Endothelial cell of umbilical vein (primary cell): ENCODE data around the gene SNCB. TPM values are rescaled to one million over a fixed set of nuclear protein-coding genes. Genes with fewer than 3 reads are reported as not detected.

ENCODE experiments used
- BruUV-seq: library from RNA; stranded (reverse); fragments of 400-500 nt; replicated peaks from 2 replicates; lab custom pipeline; 2021; lab: Mats Ljungman, UMichigan
- CTCF ChIA-PET: fragments of 300-600, 350-600 bp; sonication (Branson Sonifier 250); formaldehyde crosslinking; loops from one replicate; lab custom pipeline; 2021; ENCODE audit warnings: antibody characterized with exemption, inconsistent platforms; lab: Charles Lee
- POLR2A ChIA-PET: fragments of 300-600, 350-600 bp; sonication (Branson Sonifier 250); formaldehyde crosslinking; loops from one replicate; lab custom pipeline; 2021; ENCODE audit warnings: antibody characterized with exemption, inconsistent platforms; lab: Charles Lee
- DNase-seq: peaks from one replicate; pipeline ENCODE4 v3.0.0-alpha.2; 2011; ENCODE audit warnings: low read depth, low spot score
- FAIRE-seq: peaks from 2 replicates; lab custom pipeline; 2011; peaks lifted over from hg19 to GRCh38; lab: Jason Lieb, UNC
- H2AFZ ChIP-seq: 2 replicates; pipeline ENCODE4 v1.6.0; 2012; ENCODE audit warnings: low read depth, low read length, control low read depth, inconsistent platforms
- H3K27ac ChIP-seq: 2 replicates; pipeline ENCODE4 v1.5.1; 2011; ENCODE audit warnings: low read depth, mild to moderate bottlenecking, control low read depth, low read length, moderate library complexity; ENCODE audit not compliant: insufficient read depth
- H3K27me3 ChIP-seq, 2 experiments: 2 replicates each; pipeline versions ENCODE4 v1.6.0 to v1.6.1; 2011; ENCODE audit warnings: low read length in 2 of 2, mixed read lengths in 1 of 2; ENCODE audit not compliant: control insufficient read depth in 2 of 2, insufficient read depth in 2 of 2
- H3K36me3 ChIP-seq, 2 experiments: 2 replicates in 1 of 2; 3 replicates in 1 of 2; pipeline ENCODE4 v1.5.1; 2011; ENCODE audit warnings: low read length in 2 of 2, mild to moderate bottlenecking in 1 of 2, moderate library complexity in 1 of 2; ENCODE audit not compliant: control insufficient read depth in 2 of 2, insufficient read depth in 2 of 2; ENCODE audit errors: extremely low read depth in 1 of 2
- H3K4me1 ChIP-seq: 3 replicates; pipeline ENCODE4 v1.5.1; 2011; ENCODE audit warnings: mild to moderate bottlenecking, low read length; ENCODE audit not compliant: control insufficient read depth, insufficient read depth; ENCODE audit errors: extremely low read depth
- H3K4me2 ChIP-seq: 2 replicates; pipeline ENCODE4 v1.6.1; 2011; ENCODE audit warnings: low read length, control low read depth, mixed read lengths; ENCODE audit not compliant: insufficient read depth
- H3K4me3 ChIP-seq, 3 experiments: fragments of 200-600 bp in 1 of 3; sonication (generic), shearing (Covaris generic) in 1 of 3; replicated peaks in 1 of 3; 2 replicates each; pipeline ENCODE4 v1.5.1; 2011 to 2016; ENCODE audit warnings: control low read depth in 3 of 3, low read length in 3 of 3, mild to moderate bottlenecking in 2 of 3, inconsistent platforms in 1 of 3, low read depth in 1 of 3, moderate library complexity in 1 of 3; ENCODE audit not compliant: insufficient read depth in 1 of 3
- H3K79me2 ChIP-seq: 2 replicates; pipeline ENCODE4 v1.6.0; 2012; ENCODE audit warnings: low read length, inconsistent platforms; ENCODE audit not compliant: control insufficient read depth, insufficient read depth
- H3K9ac ChIP-seq: replicated peaks from 2 replicates; pipeline ENCODE3; 2011; ENCODE audit warnings: low read length, control low read depth; ENCODE audit not compliant: insufficient read depth; ENCODE audit errors: extremely low read depth
- H3K9me1 ChIP-seq: replicated peaks from 3 replicates; pipeline ENCODE4 v1.6.0; 2011; ENCODE audit warnings: mild to moderate bottlenecking, low read length; ENCODE audit not compliant: control insufficient read depth, insufficient read depth; ENCODE audit errors: extremely low read depth
- H3K9me3 ChIP-seq: replicated peaks from 2 replicates; pipeline ENCODE4 v1.5.1; 2012; ENCODE audit warnings: low read length, inconsistent platforms; ENCODE audit not compliant: control insufficient read depth, insufficient read depth
- H4K20me1 ChIP-seq: replicated peaks from 2 replicates; pipeline ENCODE3; 2011; ENCODE audit warnings: mild to moderate bottlenecking, low read length; ENCODE audit not compliant: control insufficient read depth, insufficient read depth; ENCODE audit errors: extremely low read depth
- EZH2 ChIP-seq: IDR thresholded peaks from 2 replicates; pipeline ENCODE4 v1.6.1; 2012; ENCODE audit warnings: borderline replicate concordance, low read depth, mild to moderate bottlenecking, moderate library complexity, low read length, inconsistent platforms; ENCODE audit not compliant: severe bottlenecking
- FOS ChIP-seq: IDR thresholded peaks from 2 replicates; pipeline ENCODE4 v1.6.1; 2011; ENCODE audit warnings: mild to moderate bottlenecking, low read length, moderate library complexity, borderline replicate concordance; ENCODE audit not compliant: insufficient read depth
- GATA2 ChIP-seq: IDR thresholded peaks from 2 replicates; pipeline ENCODE4 v1.7.0; 2011; ENCODE audit warnings: low read depth, mild to moderate bottlenecking, moderate library complexity, mixed read lengths, low read length; ENCODE audit not compliant: insufficient read length, insufficient read depth
- MYC ChIP-seq: IDR thresholded peaks from one replicate; pipeline ENCODE4 v1.6.1; 2011; ENCODE audit warnings: mild to moderate bottlenecking, low read depth, low read length
- POLR2A ChIP-seq: IDR thresholded peaks from 2 replicates; pipeline ENCODE4 v1.6.1; 2012; ENCODE audit warnings: low read depth, mild to moderate bottlenecking, control low read depth, low read length
- POLR2AphosphoS5 ChIP-seq: IDR thresholded peaks from 2 replicates; pipeline ENCODE4 v1.6.1; 2012; ENCODE audit warnings: low read depth, mild to moderate bottlenecking, control low read depth, low read length, moderate library complexity; ENCODE audit not compliant: insufficient read depth
- dilution Hi-C: fragments of 300-500 bp; cut with MboI; formaldehyde crosslinking; loops from one replicate; pipeline ENCODE4 v1.15.0; 2019; ENCODE audit warnings: low sequenced_read_pairs; ENCODE audit not compliant: extremely low pct_ligation_motif_present
- intact Hi-C: fragments of 100-400 bp; cut with micrococcal nuclease; formaldehyde crosslinking; loops from one replicate; pipeline ENCODE4 v1.10.0; 2022
- polyA plus RNA-seq, 4 experiments: library from polyadenylated mRNA; depleted of rRNA in 3 of 4; stranded (reverse) in 3 of 4; unstranded in 1 of 4; fragments of >200 nt; gene quantifications; 2 replicates each; pipeline versions ENCODE4 v1.2.1 to v1.2.3, GENCODE V29; 2011 to 2012; ENCODE audit warnings: missing spikeins in 1 of 4
- total RNA-seq: library from RNA; stranded (reverse); gene quantifications from 2 replicates; pipeline ENCODE4 v1.2.3, GENCODE V29; 2021
- TF ChIP-seq, protein P1 (sequence below), 2 donors: IDR thresholded peaks; 1 replicate in 1 of 2; 2 replicates in 1 of 2; pipeline ENCODE4 v1.5.1; 2011; ENCODE audit warnings: low read length in 2 of 2, mild to moderate bottlenecking in 2 of 2, moderate library complexity in 2 of 2, control low read depth in 1 of 2, inconsistent platforms in 1 of 2, low read depth in 1 of 2; ENCODE audit not compliant: insufficient read depth in 1 of 2; ENCODE audit errors: extremely low read depth in 1 of 2
- TF ChIP-seq, protein P2 (sequence below): IDR thresholded peaks from 2 replicates; pipeline ENCODE4 v1.6.1; 2011; ENCODE audit not compliant: insufficient read depth, insufficient read length

Gene SNCB
- total and polyA plus RNA-seq, 2 donors (not counting 3 experiments of a cell fraction or from before 2014, with no cell fraction given), result 0.08 TPM; not detected in 1

DNA sequence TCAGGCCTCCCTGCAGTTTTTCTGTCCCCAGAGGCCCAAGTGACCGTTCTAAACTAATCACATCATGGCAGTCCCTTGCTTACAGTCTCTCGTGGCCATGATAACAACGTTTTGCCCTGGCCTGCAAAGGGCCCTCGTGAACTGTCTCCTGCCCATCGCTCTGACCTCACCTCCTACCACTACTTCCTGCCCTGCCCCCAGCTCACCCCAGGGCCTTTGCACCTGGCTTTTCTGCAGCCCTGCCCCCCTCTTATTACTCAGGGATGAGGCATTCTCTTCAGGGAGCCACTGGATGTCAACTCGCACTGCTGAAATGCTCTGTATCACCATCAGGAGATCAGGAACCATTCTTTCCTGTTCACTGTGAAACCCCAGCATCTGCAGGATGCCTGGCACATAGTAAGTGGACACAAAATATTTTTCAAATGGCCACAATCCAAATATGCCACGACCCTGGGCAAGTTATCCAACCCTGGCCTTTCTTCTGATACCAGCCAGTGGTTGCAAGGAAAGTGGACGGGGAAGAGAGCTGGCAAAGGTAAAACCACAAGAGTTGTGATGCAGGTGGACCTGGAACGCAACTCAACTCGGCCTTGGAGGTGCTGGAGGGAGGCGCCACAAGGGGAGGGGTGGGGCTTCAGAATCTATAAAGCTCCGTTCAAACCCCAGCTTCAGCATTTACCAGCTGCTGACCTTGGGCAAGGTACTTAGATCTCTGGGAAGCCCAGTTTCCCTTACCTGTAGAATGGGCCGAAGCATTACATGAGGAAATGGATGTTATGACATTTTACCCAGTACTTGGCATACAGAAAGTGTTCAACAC lies 1.7 kb downstream of the SNCB start:
- Histone ChIP-seq H3K9me3 (no peaks in the 10 kb centered on the region), H3K36me3 (no peaks in the 10 kb centered on the region), H3K9me1 (no peaks in the 10 kb centered on the region), H3K4me1 (no peaks in the 10 kb centered on the region), H3K4me2 (no peak overlapping the region), H3K27me3 (peaks cover 54 to 60% of the 10 kb centered on the region in 2 experiments), H4K20me1 (no peaks in the 10 kb centered on the region), H3K79me2 (no peaks in the 10 kb centered on the region), H2AFZ (no peak overlapping the region), H3K4me3 (no peak overlapping the region), H3K27ac (no peak overlapping the region), H3K9ac (no peak overlapping the region)
- dilution Hi-C loops, result no loop called here
- POLR2A ChIA-PET, result no interaction called here
- FAIRE-seq, result no peak
- TF ChIP-seq POLR2A (no peak), FOS (no peak), EZH2 (no peak), POLR2AphosphoS5 (no peak), GATA2 (no peak), MYC (no peak)
- TF ChIP-seq, protein P1, sequence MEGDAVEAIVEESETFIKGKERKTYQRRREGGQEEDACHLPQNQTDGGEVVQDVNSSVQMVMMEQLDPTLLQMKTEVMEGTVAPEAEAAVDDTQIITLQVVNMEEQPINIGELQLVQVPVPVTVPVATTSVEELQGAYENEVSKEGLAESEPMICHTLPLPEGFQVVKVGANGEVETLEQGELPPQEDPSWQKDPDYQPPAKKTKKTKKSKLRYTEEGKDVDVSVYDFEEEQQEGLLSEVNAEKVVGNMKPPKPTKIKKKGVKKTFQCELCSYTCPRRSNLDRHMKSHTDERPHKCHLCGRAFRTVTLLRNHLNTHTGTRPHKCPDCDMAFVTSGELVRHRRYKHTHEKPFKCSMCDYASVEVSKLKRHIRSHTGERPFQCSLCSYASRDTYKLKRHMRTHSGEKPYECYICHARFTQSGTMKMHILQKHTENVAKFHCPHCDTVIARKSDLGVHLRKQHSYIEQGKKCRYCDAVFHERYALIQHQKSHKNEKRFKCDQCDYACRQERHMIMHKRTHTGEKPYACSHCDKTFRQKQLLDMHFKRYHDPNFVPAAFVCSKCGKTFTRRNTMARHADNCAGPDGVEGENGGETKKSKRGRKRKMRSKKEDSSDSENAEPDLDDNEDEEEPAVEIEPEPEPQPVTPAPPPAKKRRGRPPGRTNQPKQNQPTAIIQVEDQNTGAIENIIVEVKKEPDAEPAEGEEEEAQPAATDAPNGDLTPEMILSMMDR (IDR thresholded peaks at IDR 0.05; ENCODE audit: extremely low read depth in 1 of 2, insufficient read depth in 1 of 2, low read depth in 1 of 2, low read length in 2 of 2), result no peak
- TF ChIP-seq, protein P2, sequence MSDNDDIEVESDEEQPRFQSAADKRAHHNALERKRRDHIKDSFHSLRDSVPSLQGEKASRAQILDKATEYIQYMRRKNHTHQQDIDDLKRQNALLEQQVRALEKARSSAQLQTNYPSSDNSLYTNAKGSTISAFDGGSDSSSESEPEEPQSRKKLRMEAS, result no peak
- intact Hi-C loops, result no loop called here
- BruUV-seq, result no TSS peak
- CTCF ChIA-PET, result interaction anchor here (1.0 kb wide), 1 partner anchor 18 kb away, joined by 5 read pairs; the partner anchor contains the start of gene TSPAN17
- DNase-seq, result no peak
